Gastroesophageal sphincter (tissue), 3 donors: Measurements from ENCODE around the gene OSGIN1.

Experiments
- POLR2AphosphoS5 ChIP-seq: sonication (generic); formaldehyde crosslinking; IDR thresholded peaks from one replicate; pipeline ENCODE4 v1.6.1; 2017; ENCODE audit warnings: antibody characterized with exemption
- TF ChIP-seq, protein P1 (sequence below), 4 experiments: fragments of 200-600 bp in 2 of 4; fragments of 450-650 bp in 2 of 4; sonication (generic) in 1 of 4; IDR thresholded peaks; one replicate each; pipeline ENCODE4 v1.5.1; 2017 to 2019; ENCODE audit warnings: antibody characterized with exemption in 4 of 4, mild to moderate bottlenecking in 2 of 4, moderate library complexity in 2 of 4

DNA sequence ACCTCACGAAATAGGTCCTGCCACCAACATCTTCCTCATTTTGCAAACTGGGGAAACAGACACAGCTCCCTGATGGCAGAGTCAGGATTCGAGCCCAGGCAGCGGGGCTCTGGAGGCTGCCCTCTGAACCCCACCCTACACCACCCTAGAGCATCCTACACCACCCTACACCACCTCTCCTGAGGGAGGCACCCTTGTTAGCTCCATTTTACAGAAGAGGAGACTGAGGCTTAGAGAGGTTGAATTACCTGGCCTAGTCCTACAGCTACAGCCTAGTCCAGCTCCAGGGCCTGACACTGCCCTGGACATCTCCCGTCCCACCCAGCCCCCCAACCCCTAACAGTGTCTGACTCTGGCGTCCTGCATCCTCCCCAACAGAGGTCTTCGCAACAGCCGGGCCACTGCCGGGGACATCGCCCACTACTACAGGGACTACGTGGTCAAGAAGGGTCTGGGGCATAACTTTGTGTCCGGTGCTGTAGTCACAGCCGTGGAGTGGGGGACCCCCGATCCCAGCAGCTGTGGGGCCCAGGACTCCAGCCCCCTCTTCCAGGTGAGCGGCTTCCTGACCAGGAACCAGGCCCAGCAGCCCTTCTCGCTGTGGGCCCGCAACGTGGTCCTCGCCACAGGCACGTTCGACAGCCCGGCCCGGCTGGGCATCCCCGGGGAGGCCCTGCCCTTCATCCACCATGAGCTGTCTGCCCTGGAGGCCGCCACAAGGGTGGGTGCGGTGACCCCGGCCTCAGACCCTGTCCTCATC, 11.8 kb downstream of the OSGIN1 start:
- TF ChIP-seq, protein P1, sequence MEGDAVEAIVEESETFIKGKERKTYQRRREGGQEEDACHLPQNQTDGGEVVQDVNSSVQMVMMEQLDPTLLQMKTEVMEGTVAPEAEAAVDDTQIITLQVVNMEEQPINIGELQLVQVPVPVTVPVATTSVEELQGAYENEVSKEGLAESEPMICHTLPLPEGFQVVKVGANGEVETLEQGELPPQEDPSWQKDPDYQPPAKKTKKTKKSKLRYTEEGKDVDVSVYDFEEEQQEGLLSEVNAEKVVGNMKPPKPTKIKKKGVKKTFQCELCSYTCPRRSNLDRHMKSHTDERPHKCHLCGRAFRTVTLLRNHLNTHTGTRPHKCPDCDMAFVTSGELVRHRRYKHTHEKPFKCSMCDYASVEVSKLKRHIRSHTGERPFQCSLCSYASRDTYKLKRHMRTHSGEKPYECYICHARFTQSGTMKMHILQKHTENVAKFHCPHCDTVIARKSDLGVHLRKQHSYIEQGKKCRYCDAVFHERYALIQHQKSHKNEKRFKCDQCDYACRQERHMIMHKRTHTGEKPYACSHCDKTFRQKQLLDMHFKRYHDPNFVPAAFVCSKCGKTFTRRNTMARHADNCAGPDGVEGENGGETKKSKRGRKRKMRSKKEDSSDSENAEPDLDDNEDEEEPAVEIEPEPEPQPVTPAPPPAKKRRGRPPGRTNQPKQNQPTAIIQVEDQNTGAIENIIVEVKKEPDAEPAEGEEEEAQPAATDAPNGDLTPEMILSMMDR (IDR thresholded peaks at IDR 0.05) = no peak
- TF ChIP-seq POLR2AphosphoS5 = no peak
